NCI-H2171 treated with DMSO at 0.1 percent for 48 hours (cell line): ENCODE results near the gene CCR7.

Source experiments
- DNase-seq: peaks from one replicate; lab custom pipeline; 2025; lab: John Stamatoyannopoulos, UW

Gene CCR7

DNA sequence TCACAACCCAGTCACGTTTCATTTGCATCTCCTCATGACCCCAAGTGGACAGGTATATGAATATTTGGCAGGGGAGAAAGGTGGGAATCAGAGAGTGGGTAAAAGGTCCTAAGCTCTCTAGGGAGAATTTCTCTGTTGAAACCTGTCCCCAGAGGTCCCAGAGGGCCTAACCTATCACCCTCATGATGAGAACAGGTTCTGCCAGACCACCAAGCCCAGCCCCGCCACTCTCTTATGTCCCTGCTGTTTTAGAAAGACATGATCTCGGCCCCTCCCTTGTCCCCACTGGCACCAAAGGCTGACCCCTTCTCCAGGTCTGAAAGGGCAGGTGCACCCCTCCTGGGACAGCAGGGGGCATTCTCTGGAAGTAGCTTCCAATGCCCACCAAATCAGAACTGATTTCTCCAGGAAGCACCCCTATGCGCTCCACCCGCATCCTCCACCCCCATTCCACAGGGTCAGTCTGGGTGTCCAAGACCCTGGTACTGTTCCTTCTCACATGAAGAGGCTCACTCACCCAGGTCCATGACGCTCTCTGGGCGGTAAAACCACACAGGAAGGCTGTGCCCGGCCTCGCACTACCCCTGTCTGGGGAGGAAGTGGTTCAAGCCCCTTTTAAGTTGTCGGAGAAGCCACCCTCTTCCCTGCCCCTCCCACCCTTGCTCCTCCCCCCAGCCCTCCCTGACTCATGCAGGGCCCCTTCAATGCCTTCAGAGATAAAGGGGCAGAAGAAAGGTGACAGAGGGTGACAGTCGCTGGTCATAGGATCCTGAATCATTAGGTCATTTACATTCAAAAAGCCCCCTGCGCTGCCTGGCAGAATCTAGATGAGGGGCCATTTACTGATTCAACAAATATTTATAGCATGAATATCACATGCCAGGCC is at the start of gene CCR7:
CCR7 (minus strand) TSS at position 590 of the 886 bp plus-strand sequence; CDS start at position 527, 63 bp downstream.
- DNase-seq = no peak

DNA sequence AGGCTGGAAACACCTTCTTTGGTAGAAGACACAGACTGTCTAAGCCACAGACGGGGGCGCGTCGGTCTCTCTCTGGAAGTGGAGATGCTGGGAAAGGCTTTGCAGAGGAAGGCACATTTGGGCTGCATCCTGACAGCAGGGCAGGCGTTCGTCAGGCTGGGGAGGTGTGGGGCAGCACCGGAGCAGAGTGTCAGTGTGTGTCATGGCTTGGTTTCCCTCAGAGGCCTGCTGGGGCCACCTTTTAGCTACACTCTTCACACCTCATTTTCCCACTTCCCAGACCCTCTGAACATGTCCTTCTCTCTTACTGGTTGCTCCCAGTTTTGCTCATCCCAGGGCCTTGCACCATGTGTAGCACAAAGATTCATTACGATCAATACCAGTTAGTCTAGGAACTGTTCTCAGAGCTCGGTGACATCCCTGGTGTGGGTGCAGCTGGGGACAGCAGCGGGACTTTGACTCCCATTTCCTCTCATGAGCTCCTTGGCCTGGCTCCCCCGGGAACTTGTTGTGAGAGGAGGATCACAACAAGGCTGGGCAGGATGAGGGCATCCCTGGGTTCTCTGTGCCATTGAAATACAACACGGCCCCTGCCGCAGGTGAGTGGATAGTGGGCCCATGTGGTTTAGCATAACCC is 49.3 kb upstream of the CCR7 start:
- DNase-seq = no peak

- DNase-seq = no peak
These were observed 48.3 kb upstream of the CCR7 start for GRCh38 chr17:40613467-40614154.

DNA sequence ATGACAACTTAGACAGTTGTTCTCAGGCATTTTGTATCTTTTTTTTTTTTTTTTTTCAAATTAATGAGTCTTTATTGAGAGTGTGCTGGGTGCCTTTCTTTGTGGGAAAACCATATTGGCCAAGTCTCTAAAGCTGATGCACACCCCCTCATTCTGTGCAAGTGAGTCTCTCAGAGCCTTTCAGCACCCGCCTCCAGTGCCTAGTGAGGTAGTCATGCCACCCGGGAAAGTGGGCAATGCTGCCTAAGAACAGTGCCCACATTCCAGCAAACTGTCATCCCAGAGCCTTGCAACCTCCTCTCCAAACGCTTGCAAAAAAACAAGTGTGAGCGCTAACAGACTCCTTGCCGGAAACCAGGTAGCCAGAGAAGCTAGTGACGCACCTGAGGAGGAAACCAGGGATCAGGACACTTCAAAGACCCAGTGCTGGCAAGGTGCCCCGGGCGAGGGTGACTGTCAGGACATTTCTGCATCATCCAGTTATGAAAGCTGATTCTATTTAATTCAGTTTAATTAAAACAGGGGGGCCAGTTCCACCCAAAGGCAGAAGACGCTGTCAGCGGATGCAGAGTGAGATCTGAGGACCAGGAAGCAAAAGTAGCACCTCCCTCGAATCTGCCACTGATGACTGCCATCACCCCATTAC is 47.5 kb upstream of the CCR7 start:
- DNase-seq = no peak

DNA sequence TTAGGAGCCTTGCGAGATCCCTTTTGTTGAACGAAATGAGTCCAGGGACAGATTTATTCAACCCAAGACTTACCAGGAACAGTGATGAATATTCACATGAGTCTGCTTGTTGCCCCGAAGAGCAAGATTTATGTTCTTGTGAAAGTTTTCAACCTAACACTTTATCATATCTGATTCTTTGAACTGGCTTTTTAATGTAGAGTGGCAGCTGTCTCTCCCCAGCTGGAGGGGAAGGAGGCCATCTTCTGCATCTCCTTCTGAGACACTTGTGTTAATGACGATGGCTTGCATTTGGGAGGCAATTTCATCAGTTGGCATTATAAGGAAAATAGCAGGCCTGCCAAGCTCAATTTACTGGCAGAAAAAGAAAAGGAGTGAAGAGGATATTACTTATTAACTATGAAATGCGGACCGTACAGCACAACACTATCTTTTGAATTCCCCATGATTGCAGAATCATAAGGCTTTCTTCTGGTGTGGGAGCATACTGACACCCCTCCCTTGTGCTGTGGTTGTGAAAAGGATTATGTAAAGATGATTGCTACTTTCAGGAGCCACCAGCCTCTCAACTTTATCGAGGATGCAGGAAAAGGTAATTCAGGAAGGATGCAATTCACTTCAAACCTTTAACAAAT is 46.7 kb upstream of the CCR7 start:
- no peak for DNase-seq

DNA sequence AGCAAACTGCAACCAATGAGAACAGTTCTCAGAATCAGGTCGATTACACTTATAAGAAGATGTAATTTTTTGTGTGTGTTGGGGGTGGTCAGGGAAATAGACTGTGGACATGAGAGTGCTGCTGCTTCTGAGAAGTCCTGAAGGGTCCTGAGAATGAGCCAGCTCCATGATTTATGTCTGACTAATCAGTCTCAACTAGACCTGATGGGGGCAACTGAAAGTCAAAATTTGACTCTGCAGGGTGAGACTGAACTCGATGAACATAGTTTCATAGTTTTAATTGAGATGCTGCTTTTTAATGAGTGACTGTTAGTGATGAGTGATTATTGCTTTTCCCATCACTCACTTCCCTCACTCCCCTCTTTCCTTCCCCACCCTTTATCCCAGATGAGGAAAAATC is 45.1 kb upstream of the CCR7 start:
- DNase-seq = no peak

GRCh38 chr17:40608061-40608581 is 42.8 kb upstream of the CCR7 start:
- no peak for DNase-seq

- DNase-seq = no peak
These were observed 42.4 kb upstream of the CCR7 start for GRCh38 chr17:40607641-40608040.

DNA sequence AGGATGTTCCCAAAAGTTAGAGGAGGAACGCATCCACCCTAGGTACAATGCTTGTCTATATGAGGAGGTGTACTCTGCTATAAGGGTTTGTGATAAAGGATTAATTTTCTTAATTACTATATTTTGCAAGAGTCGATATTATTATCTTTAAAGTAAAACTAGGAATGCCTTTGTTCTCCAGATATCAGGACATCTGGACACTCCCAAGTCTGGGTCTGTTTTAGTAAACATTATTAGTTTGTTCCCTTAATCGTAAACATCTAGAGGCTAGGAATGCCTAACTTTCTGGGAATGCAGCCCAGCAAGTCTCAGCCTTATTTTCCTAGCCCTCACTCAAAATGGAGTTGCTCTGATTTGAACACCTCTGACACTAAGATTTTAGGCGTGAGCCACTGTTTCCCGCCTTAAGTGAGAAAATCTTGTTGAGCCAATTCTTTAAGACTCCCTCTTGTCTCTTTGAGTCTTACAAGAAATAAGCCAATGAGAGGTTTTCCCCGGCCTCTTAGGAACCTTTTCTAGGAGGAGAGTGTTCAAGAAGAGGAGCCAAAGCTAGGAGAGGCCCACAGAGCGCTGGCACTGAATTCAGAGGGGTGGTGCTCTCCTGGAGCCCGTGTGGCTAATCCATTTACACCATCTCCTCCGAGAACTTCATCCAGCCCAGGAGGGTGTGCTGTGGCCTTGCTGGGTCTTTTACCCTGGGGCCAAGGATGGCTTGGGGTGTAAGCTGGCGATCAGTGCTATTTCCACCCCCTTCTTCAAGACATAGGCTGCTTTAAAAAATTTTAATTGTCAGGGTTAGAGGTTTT is 41.5 kb upstream of the CCR7 start:
- DNase-seq = no peak

- DNase-seq = no peak
These were observed 40.0 kb upstream of the CCR7 start for GRCh38 chr17:40605306-40605705.

- no peak for DNase-seq
These were observed 39.2 kb upstream of the CCR7 start for GRCh38 chr17:40604327-40605080.

DNA sequence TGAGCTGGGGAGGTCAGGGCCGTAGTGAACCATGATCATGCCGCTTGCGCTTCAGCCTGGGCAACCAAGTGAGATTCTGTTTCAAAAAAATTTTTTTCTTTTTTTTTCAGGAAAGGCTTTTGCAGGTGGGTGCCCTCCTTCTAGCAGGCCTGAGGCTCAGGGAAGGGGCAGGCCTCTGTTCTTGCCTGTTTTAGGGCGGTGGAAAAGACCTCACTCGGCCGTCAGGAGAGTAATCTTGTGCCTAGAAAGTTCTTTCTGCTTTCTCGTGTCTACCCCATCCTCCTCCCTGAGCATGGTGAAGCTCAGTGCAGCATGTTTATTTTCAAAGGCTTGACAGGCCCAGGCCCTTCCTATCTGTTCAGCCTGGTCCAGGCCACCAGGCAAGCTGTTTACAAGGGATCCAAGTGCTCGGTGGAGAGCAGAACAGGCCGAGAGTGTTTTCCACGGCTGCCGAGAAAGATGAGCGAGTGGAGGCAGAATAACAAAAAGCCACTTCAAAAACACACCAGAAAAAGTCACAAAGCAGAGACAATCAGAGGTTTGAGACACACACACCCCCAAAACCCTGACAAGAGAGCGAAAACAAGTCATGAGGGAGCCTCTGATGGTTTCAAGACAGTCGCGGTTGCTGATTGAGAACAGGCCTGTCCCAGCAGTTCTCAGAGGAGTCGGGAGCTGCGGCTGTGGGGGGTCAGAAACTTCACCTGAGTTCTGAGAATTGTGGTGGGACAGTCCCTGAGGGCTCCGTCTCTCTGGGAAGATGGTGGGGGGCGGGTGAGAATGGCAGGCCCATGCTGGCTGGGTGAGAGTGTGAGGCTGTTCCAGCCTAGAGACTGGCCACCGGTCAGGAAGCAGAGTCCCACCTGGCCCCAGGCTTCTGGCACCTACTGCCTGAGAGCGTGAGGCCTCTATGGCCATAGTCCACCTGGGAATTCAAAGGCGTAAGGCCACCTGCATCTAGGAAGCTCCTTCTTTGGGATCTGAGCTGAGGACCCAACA is 37.5 kb upstream of the CCR7 start:
- no peak for DNase-seq

- DNase-seq = no peak
These were observed 35.3 kb upstream of the CCR7 start for GRCh38 chr17:40600486-40601046.

GRCh38 chr17:40599468-40599763 is 34.1 kb upstream of the CCR7 start:
- DNase-seq = no peak

- DNase-seq = no peak
These were observed 33.6 kb upstream of the CCR7 start for GRCh38 chr17:40598619-40599467.

DNA sequence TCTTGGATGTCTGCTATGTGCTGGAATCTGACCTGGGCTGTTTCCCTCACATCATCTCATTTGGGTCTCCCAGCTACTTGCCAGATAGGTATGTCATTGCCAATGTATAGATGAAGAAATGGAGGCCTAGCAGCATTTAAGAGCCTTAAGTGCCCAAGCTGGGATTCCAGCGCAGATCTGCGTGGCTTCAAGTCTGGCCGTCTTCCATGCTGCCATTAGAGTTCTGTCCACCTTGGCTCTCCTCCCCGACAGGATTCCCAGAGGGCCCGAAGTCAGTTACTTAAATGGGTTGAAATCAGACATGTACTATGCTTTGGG is 33.0 kb upstream of the CCR7 start:
- DNase-seq = no peak

- no peak for DNase-seq
These were observed 32.5 kb upstream of the CCR7 start for GRCh38 chr17:40597556-40598300.
